ENCODE data around the gene HS3ST3A1.

The HS3ST3A1 gene

GRCh38 chr17:13598353-13599167 is 3.2 kb downstream of the HS3ST3A1 start:
- no peak for DNase-seq (ENCODE audit: low read depth)

GRCh38 chr17:13597723-13598347 is 3.9 kb downstream of the HS3ST3A1 start:
- no peak for DNase-seq (ENCODE audit: low read depth)

- no peak for DNase-seq (ENCODE audit: low read depth)
Measured at GRCh38 chr17:13596241-13596923, 5.3 kb downstream of the HS3ST3A1 start.

GRCh38 chr17:13595599-13595899 is 6.2 kb downstream of the HS3ST3A1 start:
- DNase-seq (ENCODE audit: low read depth), result no peak

GRCh38 chr17:13594762-13595598 is 6.7 kb downstream of the HS3ST3A1 start:
- peak; percentile 53 for DNase-seq (ENCODE audit: low read depth)

GRCh38 chr17:13594310-13594709 is 7.4 kb downstream of the HS3ST3A1 start:
- no peak for DNase-seq (ENCODE audit: low read depth)

- DNase-seq (ENCODE audit: low read depth), result no peak
Measured at GRCh38 chr17:13593757-13594156, 8.0 kb downstream of the HS3ST3A1 start.

GRCh38 chr17:13593021-13593751 is 8.5 kb downstream of the HS3ST3A1 start:
- DNase-seq (ENCODE audit: low read depth), result no peak

- no peak for DNase-seq (ENCODE audit: low read depth)
Measured at GRCh38 chr17:13592427-13592826, 9.3 kb downstream of the HS3ST3A1 start.

- no peak for DNase-seq (ENCODE audit: low read depth)
Measured at GRCh38 chr17:13590441-13590840, 11.3 kb downstream of the HS3ST3A1 start.

- no peak for DNase-seq (ENCODE audit: low read depth)
Measured at GRCh38 chr17:13589658-13590057, 12.1 kb downstream of the HS3ST3A1 start.

GRCh38 chr17:13587487-13588338 is 14.0 kb downstream of the HS3ST3A1 start:
- no peak for DNase-seq (ENCODE audit: low read depth)

- DNase-seq (ENCODE audit: low read depth), result no peak
Measured at GRCh38 chr17:13584701-13585080, 17.0 kb downstream of the HS3ST3A1 start.

- no peak for DNase-seq (ENCODE audit: low read depth)
Measured at GRCh38 chr17:13583996-13584700, 17.6 kb downstream of the HS3ST3A1 start.

GRCh38 chr17:13582776-13583547 is 18.8 kb downstream of the HS3ST3A1 start:
- DNase-seq (ENCODE audit: low read depth), result no peak

GRCh38 chr17:13581925-13582324 is 19.8 kb downstream of the HS3ST3A1 start:
- DNase-seq (ENCODE audit: low read depth), result no peak

- DNase-seq (ENCODE audit: low read depth), result no peak
Measured at GRCh38 chr17:13580790-13581189, 20.9 kb downstream of the HS3ST3A1 start.

- no peak for DNase-seq (ENCODE audit: low read depth)
Measured at GRCh38 chr17:13576661-13577526, 24.8 kb downstream of the HS3ST3A1 start.

Measured in stimulated activated CD8-positive, alpha-beta memory T cell treated with anti-CD3 and anti-CD28 coated beads, Interleukin-15, amount 100 ng/mL, for 24 hours (primary cell).